ENCODE results near the gene SPC25.

DNA sequence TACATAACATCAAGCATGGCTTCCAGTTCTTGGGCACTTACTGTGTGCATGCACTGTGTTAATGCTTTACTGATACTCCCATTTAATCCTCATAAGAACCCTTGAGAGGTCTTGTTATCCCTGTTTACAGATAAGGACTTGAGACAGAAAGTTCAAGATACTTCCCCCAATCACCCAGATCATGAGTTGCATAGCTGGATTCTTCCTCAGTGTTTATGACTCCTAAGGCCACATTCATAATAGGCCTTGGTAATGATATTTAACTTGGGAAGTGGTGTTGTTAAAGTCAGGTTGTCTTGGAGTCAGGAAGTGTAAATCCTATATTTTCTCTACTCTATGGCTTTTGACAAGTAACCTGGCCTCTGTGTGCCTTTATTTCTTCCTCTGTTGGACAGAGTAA lies 65.1 kb downstream of the SPC25 start:
- TF ChIP-seq, protein P1, sequence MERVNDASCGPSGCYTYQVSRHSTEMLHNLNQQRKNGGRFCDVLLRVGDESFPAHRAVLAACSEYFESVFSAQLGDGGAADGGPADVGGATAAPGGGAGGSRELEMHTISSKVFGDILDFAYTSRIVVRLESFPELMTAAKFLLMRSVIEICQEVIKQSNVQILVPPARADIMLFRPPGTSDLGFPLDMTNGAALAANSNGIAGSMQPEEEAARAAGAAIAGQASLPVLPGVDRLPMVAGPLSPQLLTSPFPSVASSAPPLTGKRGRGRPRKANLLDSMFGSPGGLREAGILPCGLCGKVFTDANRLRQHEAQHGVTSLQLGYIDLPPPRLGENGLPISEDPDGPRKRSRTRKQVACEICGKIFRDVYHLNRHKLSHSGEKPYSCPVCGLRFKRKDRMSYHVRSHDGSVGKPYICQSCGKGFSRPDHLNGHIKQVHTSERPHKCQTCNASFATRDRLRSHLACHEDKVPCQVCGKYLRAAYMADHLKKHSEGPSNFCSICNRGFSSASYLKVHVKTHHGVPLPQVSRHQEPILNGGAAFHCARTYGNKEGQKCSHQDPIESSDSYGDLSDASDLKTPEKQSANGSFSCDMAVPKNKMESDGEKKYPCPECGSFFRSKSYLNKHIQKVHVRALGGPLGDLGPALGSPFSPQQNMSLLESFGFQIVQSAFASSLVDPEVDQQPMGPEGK (CRISPR knock-in tag; IDR thresholded peaks at IDR 0.05): no peak
- no peak for TF ChIP-seq KAT7 (CRISPR knock-in tag; IDR thresholded peaks at IDR 0.05; ENCODE audit: borderline replicate concordance)
- TF ChIP-seq, protein P2, sequence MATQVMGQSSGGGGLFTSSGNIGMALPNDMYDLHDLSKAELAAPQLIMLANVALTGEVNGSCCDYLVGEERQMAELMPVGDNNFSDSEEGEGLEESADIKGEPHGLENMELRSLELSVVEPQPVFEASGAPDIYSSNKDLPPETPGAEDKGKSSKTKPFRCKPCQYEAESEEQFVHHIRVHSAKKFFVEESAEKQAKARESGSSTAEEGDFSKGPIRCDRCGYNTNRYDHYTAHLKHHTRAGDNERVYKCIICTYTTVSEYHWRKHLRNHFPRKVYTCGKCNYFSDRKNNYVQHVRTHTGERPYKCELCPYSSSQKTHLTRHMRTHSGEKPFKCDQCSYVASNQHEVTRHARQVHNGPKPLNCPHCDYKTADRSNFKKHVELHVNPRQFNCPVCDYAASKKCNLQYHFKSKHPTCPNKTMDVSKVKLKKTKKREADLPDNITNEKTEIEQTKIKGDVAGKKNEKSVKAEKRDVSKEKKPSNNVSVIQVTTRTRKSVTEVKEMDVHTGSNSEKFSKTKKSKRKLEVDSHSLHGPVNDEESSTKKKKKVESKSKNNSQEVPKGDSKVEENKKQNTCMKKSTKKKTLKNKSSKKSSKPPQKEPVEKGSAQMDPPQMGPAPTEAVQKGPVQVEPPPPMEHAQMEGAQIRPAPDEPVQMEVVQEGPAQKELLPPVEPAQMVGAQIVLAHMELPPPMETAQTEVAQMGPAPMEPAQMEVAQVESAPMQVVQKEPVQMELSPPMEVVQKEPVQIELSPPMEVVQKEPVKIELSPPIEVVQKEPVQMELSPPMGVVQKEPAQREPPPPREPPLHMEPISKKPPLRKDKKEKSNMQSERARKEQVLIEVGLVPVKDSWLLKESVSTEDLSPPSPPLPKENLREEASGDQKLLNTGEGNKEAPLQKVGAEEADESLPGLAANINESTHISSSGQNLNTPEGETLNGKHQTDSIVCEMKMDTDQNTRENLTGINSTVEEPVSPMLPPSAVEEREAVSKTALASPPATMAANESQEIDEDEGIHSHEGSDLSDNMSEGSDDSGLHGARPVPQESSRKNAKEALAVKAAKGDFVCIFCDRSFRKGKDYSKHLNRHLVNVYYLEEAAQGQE (IDR thresholded peaks at IDR 0.05; ENCODE audit: borderline replicate concordance in 1 of 2, low read depth in 1 of 2, low read length in 2 of 2): no peak

All from HepG2 (cell line).